NCI-H1048 (cell line): ENCODE data around the gene KCNH4.

Source experiments
- DNase-seq: peaks from one replicate; lab custom pipeline; 2025; lab: John Stamatoyannopoulos, UW

KCNH4 gene

GRCh38 chr17:42136654-42137051 is 44.3 kb downstream of the KCNH4 start:
- no peak for DNase-seq

DNA sequence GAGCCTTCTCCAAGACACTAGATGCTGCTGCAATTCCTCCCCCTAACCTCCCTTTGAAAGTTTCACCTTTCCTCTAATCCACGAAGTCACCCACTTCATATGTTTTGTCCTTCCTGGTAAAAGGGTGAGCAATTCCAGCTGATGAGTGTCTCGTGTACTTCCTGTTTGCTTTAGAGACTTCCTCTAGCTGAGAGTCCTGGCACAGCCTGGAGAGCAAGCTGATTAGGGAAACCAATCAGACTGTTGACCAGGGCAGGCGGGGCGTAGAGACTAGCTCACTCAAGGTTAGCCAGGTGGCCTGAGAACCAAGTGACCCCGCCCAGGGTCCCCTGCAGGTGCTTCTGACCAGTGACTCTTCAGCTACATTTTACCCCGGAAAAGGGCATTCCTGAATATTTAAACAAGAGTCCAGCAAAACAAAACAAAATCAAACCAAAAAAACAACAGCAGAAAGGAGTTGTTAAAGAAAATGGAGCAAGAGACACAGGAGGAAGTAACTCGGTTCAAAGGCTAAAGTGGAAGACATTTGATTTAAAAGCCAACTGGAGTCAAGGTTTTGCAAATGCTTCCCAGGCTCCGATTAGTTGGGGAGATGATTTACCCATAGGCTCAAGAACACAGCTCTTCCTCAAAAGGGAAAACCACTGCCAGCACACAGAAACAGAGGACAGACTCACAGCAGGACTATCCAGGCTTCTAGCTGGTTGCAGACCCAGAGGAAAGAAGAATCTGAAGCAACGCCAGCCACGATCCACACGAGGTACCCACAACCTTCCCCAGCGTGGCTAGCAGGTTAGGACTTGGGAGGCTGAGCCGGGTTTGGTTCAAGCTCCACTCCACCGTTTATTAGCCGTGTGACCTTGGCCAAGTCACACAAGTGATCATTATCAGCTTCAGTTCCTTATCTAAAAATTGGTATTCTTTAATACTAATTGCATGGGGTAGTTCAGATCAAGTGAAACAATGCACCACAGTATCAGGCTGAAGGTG is 45.0 kb downstream of the KCNH4 start:
- DNase-seq, result no peak

GRCh38 chr17:42135151-42135550 is 45.8 kb downstream of the KCNH4 start:
- DNase-seq, result no peak

- DNase-seq, result no peak
These were observed 47.4 kb downstream of the KCNH4 start for GRCh38 chr17:42133461-42134041.

DNA sequence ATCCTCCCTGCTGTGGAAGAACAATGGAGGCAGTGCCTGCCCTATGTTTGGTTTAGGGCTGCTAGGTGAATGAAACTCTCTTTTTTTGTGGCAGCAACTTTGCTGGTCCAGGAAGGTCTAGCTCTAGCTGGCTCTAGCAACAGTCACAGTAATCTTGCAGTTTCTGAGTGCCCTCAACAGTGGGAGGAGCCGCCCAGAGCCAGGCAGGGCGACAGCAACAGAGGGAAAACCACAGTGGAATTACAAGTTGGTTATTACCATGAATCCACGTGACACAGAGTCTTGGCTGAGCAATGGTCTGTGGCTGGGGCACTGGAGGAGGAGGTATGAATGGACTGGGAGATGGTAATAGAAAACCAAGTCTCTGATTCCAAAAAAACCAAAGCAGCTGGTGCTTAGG is 48.0 kb downstream of the KCNH4 start:
- no peak for DNase-seq

DNA sequence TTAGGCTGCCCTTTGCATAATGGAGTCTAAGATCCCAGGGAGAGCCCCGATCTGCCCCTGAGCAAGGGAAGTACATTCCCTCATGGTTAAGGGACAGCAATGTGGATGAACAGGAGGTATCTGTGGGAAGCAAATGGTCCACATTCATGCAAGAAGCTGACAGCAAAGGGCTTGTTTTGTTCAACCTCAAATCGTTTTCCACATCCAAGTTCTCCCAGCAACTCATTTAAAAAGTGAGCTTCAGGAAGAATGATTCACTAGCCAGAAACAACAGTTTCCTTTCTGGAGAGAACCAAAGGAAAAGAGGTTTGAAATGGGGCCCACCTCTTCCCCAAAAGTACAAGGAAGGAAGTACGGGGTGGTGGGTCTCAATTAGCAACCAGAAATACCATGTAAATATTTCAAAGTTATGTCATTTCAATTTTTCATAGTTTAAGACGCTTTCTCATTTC is 48.9 kb downstream of the KCNH4 start:
- no peak for DNase-seq

DNA sequence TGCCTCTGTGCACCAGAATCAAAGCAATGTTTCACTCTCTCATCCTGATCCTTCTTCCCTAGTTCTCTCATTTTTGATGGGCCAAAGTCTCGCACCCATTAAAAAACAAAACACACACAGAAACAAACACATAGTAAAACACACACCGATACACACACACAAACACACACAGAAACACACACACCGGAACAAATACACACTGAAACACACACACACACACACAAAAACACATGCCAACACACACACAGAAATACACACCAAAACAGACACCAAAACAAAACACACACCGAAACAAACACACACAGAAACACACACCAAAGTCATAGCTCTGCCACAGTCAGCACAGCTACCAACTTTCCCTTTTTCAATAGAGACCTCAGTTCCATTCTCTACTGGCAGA is 49.7 kb downstream of the KCNH4 start:
- DNase-seq, result no peak

- DNase-seq, result no peak
These were observed 50.5 kb downstream of the KCNH4 start for GRCh38 chr17:42130310-42130936.

DNA sequence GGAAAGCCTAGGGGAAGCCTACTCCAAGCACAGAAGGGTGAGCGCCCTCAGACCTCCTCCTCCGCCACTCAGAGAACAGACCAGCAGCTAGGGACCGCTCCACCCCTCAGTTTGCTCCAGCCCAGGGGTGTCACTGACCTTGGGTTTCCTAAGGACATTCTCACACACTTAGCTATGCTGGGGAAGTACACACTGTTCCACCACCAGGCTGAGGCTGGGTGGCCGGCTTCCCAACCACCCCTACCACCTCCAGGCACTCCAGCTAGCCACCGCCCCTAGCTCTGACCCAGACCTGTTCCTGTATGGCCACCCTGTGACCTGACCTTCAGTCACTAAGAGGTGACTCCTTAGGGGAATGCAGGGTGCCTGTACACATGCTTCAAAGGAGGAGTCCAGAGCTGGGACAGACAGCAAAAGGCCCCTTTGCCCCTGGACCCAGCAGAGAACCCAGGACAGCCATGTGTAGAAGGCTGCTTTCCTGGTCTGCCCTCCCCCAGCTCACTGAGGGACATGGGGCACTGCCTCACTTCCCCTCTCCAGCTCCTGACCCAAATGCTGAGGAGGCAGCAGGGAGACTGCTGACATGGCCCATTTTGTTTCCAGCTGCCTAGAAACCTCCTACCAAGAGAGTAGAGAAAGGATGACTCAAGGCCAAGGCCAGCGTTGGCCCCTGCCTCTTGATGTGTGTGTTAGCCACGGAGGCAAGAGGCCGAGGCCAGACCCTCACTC is 51.7 kb downstream of the KCNH4 start:
- DNase-seq, result no peak

GRCh38 chr17:42127414-42127813 is 53.5 kb downstream of the KCNH4 start:
- DNase-seq, result no peak

- DNase-seq, result no peak
These were observed 54.1 kb downstream of the KCNH4 start for GRCh38 chr17:42126836-42127235.

DNA sequence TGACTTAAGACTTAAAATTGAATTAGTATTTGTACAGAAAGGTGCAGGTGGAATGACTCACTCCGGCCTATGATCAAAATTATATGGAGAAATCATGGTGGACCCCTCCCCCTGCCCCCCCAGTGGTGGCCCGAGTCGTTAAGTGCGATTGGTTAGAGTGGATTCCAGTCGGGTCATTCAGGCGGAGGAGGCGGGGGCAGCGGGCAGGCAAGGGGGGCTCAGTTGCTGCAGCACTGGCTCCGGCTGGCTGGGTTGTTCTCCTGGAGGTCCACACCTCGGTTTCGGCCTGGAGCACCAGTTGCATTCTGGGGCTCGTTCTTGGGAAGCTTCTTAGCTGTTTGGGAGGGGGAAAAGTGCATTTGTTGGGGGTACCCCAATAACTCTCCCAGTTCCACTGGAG is 55.4 kb downstream of the KCNH4 start:
- no peak for DNase-seq

DNA sequence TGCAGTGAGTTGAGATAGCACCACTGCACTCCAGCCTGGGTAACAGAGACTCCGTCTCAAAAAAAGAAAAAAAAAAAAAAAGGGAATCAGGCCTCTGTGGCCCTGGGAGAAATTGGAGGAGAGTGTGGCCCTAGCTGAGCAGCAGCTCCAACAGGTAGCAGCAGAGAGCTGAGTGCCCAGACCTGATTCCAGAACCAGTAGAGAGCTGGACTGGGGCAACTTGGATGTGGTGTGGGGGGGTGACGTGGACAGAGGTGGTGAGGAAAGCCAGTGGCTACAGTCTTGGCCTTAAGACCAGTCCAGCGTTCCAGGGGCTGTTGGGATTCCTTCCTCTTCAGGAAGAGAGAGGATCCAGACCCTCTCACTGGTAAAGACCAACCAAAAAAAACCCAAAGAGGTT is 56.7 kb downstream of the KCNH4 start:
- no peak for DNase-seq

- no peak for DNase-seq
These were observed 58.3 kb downstream of the KCNH4 start, which contains the start of gene HSPB9 for GRCh38 chr17:42122371-42123303. TSS of gene HSPB9 (plus strand) at chr17:42122804. CDS start at chr17:42122851, 47 bp downstream.

GRCh38 chr17:42120770-42121769 is 59.9 kb downstream of the KCNH4 start, which contains the start of gene KAT2A:
TSS of gene KAT2A (minus strand) at chr17:42121367. CDS start at chr17:42121304, 63 bp downstream.
- peak; percentile 46 for DNase-seq

- no peak for DNase-seq
These were observed 60.7 kb downstream of the KCNH4 start for GRCh38 chr17:42120161-42120769.

- no peak for DNase-seq
These were observed 61.6 kb downstream of the KCNH4 start for GRCh38 chr17:42119301-42119700.

- no peak for DNase-seq
These were observed 62.4 kb downstream of the KCNH4 start for GRCh38 chr17:42118545-42118944.

DNA sequence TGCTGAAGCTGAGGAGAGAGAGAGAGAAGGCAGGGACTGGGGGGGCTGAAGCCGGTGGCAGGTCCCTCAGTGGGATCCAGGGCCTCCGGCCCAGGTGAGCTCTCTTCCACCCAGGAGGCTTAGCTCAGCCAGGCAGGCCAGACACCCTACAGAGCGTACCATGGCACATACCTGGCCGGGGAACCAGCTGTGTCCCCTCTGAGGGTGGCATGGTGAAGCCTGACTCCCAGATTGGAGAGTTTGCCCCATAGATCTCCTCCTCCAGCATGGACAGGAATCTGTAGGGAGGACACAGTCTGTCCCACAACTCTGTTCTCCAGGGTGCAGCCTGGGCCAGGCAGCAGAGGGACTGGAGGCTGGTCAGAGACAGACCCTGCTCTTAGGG is 62.8 kb downstream of the KCNH4 start:
- DNase-seq, result no peak
